ENCODE results near the gene GRIK3.

Gene GRIK3

DNA sequence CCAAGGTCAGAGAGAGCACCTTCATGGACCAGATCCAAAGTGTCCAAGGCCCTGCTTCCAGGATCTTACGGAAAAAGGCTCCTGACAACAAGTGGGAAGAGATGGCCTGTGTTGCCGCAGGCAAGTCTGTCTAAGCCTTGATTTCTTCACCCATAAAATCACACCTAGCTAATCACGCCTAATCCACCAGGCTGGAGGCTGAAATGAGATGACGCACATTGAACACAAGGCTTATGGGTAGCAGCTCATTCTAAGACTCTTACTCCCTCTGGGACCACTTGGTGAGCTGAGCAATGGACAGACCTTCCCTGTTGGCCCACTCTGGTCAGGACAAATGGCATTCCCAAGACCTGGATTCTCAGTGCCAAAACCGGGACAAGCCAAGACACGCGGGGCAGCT, 38.2 kb downstream of the GRIK3 start:
- Histone ChIP-seq H3K9me2 (replicated peaks; ENCODE audit: control insufficient read depth, low read length) (no peaks in the 10 kb centered on the region), H3K4me1 (ENCODE audit: control insufficient read depth, low read length) (no peaks in the 10 kb centered on the region), H3F3A (ENCODE audit: control insufficient read depth, insufficient read depth) (no peaks in the 10 kb centered on the region), H3K27ac (ENCODE audit: low read depth, low read length) (no peak overlapping the region), H3K79me2 (ENCODE audit: control insufficient read depth, low read length) (no peaks in the 10 kb centered on the region), H3K4me3 (ENCODE audit: low read length) (no peak overlapping the region), H4K20me1 (ENCODE audit: control insufficient read depth, insufficient read depth, low read depth, low read length) (no peaks in the 10 kb centered on the region), H3K9me3 (ENCODE audit: control insufficient read depth, insufficient read depth, low read length) (no peaks in the 10 kb centered on the region), H3K27me3 (ENCODE audit: control insufficient read depth, low read length) (peaks cover 5% of the 10 kb centered on the region; the same call in 1 of the 2 replicates), H3K36me3 (ENCODE audit: control insufficient read depth, low read length) (no peaks in the 10 kb centered on the region), H3K4me2 (ENCODE audit: low read length) (no peak overlapping the region)
- TF ChIP-seq, protein P1, sequence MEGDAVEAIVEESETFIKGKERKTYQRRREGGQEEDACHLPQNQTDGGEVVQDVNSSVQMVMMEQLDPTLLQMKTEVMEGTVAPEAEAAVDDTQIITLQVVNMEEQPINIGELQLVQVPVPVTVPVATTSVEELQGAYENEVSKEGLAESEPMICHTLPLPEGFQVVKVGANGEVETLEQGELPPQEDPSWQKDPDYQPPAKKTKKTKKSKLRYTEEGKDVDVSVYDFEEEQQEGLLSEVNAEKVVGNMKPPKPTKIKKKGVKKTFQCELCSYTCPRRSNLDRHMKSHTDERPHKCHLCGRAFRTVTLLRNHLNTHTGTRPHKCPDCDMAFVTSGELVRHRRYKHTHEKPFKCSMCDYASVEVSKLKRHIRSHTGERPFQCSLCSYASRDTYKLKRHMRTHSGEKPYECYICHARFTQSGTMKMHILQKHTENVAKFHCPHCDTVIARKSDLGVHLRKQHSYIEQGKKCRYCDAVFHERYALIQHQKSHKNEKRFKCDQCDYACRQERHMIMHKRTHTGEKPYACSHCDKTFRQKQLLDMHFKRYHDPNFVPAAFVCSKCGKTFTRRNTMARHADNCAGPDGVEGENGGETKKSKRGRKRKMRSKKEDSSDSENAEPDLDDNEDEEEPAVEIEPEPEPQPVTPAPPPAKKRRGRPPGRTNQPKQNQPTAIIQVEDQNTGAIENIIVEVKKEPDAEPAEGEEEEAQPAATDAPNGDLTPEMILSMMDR (IDR thresholded peaks at IDR 0.05; ENCODE audit: low read depth, low read length, poor library complexity, severe bottlenecking), result no peak
- no peak for TF ChIP-seq EZH2phosphoT487 (IDR thresholded peaks at IDR 0.05; ENCODE audit: borderline replicate concordance, low read length)

DNA sequence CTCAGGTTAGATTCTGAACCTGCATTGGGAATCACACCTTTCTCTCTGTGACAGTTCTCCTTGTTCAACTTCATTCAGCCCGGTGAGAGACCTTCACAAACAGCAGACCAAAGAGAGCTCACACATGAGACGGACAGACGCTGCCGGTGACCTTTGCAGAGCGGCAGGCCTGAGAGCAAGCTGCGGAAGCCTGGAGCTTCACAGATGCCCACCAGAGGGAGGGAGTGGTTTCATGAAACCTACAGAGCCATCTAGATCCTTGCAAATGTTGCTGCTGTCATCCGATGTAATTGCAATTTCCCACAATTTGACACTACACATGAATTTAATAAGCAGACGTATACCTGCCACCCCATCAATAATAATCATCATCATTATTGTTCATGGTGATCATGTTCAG, 39.4 kb downstream of the GRIK3 start:
- Histone ChIP-seq H3K27me3 (ENCODE audit: control insufficient read depth, low read length) (peaks cover 5% of the 10 kb centered on the region; the same call in 1 of the 2 replicates), H3F3A (ENCODE audit: control insufficient read depth, insufficient read depth) (no peaks in the 10 kb centered on the region), H3K4me2 (ENCODE audit: low read length) (no peak overlapping the region), H3K27ac (ENCODE audit: low read depth, low read length) (no peak overlapping the region), H3K9me2 (replicated peaks; ENCODE audit: control insufficient read depth, low read length) (no peaks in the 10 kb centered on the region), H3K79me2 (ENCODE audit: control insufficient read depth, low read length) (no peaks in the 10 kb centered on the region), H4K20me1 (ENCODE audit: control insufficient read depth, insufficient read depth, low read depth, low read length) (no peaks in the 10 kb centered on the region), H3K4me3 (ENCODE audit: low read length) (no peak overlapping the region), H3K4me1 (ENCODE audit: control insufficient read depth, low read length) (no peaks in the 10 kb centered on the region), H3K9me3 (ENCODE audit: control insufficient read depth, insufficient read depth, low read length) (no peaks in the 10 kb centered on the region), H3K36me3 (ENCODE audit: control insufficient read depth, low read length) (no peaks in the 10 kb centered on the region)
- TF ChIP-seq, protein P1 (IDR thresholded peaks at IDR 0.05; ENCODE audit: low read depth, low read length, poor library complexity, severe bottlenecking), result no peak
- TF ChIP-seq EZH2phosphoT487 (IDR thresholded peaks at IDR 0.05; ENCODE audit: borderline replicate concordance, low read length), result no peak

DNA sequence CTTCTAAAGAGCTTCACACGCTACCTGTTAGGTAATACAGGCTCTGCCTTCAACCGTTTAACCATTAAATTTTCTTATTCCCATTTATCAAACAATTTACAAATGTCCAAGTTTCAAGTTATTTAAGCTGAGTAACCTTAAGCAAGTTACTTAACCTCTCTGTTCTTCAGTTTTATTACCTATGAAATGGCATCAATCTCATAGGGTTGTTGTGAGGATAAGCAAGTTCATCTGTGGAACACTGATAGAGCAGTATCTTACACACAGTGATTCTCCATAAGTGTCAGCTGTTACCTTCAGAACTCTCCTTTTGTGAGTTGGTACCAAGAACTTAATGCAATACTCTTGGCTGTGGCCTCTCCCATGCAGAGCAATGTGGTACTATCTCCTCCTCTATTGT, 40.0 kb downstream of the GRIK3 start:
- H4K20me1 ChIP-seq (ENCODE audit: control insufficient read depth, insufficient read depth, low read depth, low read length), result no peaks in the 10 kb centered on the region
- no peaks in the 10 kb centered on the region for H3K9me3 ChIP-seq (ENCODE audit: control insufficient read depth, insufficient read depth, low read length)
- no peak overlapping the region for H3K4me2 ChIP-seq (ENCODE audit: low read length)
- TF ChIP-seq EZH2phosphoT487 (IDR thresholded peaks at IDR 0.05; ENCODE audit: borderline replicate concordance, low read length), result no peak
- TF ChIP-seq, protein P1 (IDR thresholded peaks at IDR 0.05; ENCODE audit: low read depth, low read length, poor library complexity, severe bottlenecking), result no peak
- no peak overlapping the region for H3K27ac ChIP-seq (ENCODE audit: low read depth, low read length)
- no peaks in the 10 kb centered on the region for H3F3A ChIP-seq (ENCODE audit: control insufficient read depth, insufficient read depth)
- no peaks in the 10 kb centered on the region for H3K36me3 ChIP-seq (ENCODE audit: control insufficient read depth, low read length)
- no peak overlapping the region for H3K4me3 ChIP-seq (ENCODE audit: low read length)
- H3K9me2 ChIP-seq (replicated peaks; ENCODE audit: control insufficient read depth, low read length), result no peaks in the 10 kb centered on the region
- peaks cover 5% of the 10 kb centered on the region; the same call in 1 of the 2 replicates for H3K27me3 ChIP-seq (ENCODE audit: control insufficient read depth, low read length)
- H3K4me1 ChIP-seq (ENCODE audit: control insufficient read depth, low read length), result no peaks in the 10 kb centered on the region
- H3K79me2 ChIP-seq (ENCODE audit: control insufficient read depth, low read length), result no peaks in the 10 kb centered on the region

Data from DOHH2 (cell line).